Activated CD4-positive, alpha-beta T cell treated with anti-CD3 and anti-CD28 coated beads, Interleukin-2, amount 10 ng/mL, durations not matched to agents 24 days and 14 days (primary cell): ENCODE measurements around the gene SPRR5. TPM values are rescaled to one million over a fixed set of nuclear protein-coding genes. Genes with fewer than 3 reads are reported as not detected.
A peak's percentile ranks its signal among the peaks of the same experiment; 100 is the strongest.

Experiments used
- DNase-seq: peaks from one replicate; pipeline ENCODE4 v3.0.0; 2022
- H3K27ac Mint-ChIP-seq: one replicate; pipeline ENCODE4 v1.8.0; 2022; ENCODE audit warnings: mild to moderate bottlenecking, mixed read lengths
- H3K27me3 Mint-ChIP-seq: one replicate; pipeline ENCODE4 v1.8.0; 2022; ENCODE audit warnings: mixed read lengths
- H3K36me3 Mint-ChIP-seq: one replicate; pipeline ENCODE4 v1.8.0; 2022; ENCODE audit warnings: low read depth, mild to moderate bottlenecking, mixed read lengths
- H3K4me1 Mint-ChIP-seq: one replicate; pipeline ENCODE4 v1.8.0; 2021; ENCODE audit warnings: mixed read lengths
- H3K4me3 Mint-ChIP-seq: one replicate; pipeline ENCODE4 v1.8.0; 2022; ENCODE audit warnings: mild to moderate bottlenecking, moderate library complexity, mixed read lengths
- H3K9me3 Mint-ChIP-seq: one replicate; pipeline ENCODE4 v1.8.0; 2021; ENCODE audit warnings: mixed read lengths
- intact Hi-C: fragments of 100-400 bp; cut with micrococcal nuclease; formaldehyde crosslinking; loops from one replicate; pipeline ENCODE4 v1.15.1; 2023
- total RNA-seq: library from RNA; stranded (reverse); gene quantifications from 2 replicates; pipeline ENCODE4 v1.2.3, GENCODE V29; 2022

The SPRR5 gene
- total RNA-seq, 1 donor from 2014 or later: not detected

GRCh38 chr1:152924191-152924590, 22.8 kb upstream of the SPRR5 start:
- no peak overlapping the region for H3K4me3 Mint-ChIP-seq
- no peaks in the 10 kb centered on the region for H3K27me3 Mint-ChIP-seq
- no peaks in the 10 kb centered on the region for H3K36me3 Mint-ChIP-seq
- H3K27ac Mint-ChIP-seq: no peak overlapping the region
- intact Hi-C loops: no loop called here
- DNase-seq: peak; percentile 51
- no peaks in the 10 kb centered on the region for H3K9me3 Mint-ChIP-seq
- H3K4me1 Mint-ChIP-seq: no peaks in the 10 kb centered on the region

- Mint-ChIP-seq H3K27ac (no peak overlapping the region), H3K27me3 (peaks cover 2% of the 10 kb centered on the region), H3K4me1 (no peaks in the 10 kb centered on the region), H3K4me3 (no peak overlapping the region), H3K36me3 (no peaks in the 10 kb centered on the region), H3K9me3 (no peaks in the 10 kb centered on the region)
- intact Hi-C loops: no loop called here
- DNase-seq: peak; percentile 50
Measured at GRCh38 chr1:152926091-152926490, 20.9 kb upstream of the SPRR5 start.

DNA sequence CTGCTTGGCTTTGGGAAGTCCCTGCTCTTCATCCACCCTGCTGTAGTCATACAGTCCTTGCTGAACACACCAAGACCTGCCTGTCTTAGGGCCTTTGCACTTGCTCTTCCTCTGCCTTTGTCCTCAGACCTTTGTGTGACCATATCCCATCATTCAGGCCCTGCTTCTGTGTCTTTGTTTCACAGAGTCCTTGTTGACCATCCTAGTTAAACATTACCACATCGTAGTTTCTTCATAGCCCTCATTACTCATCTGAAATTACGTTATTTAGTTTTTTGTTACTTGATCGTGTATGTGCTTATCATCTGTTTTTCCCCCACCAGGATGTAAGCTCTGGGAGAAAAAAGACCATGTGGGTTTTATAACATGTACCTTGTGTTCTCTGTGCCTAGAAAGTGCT, 18.3 kb upstream of the SPRR5 start:
- DNase-seq: no peak
- Mint-ChIP-seq H3K27ac (no peak overlapping the region), H3K4me3 (no peak overlapping the region), H3K9me3 (no peaks in the 10 kb centered on the region), H3K36me3 (no peaks in the 10 kb centered on the region), H3K27me3 (peaks cover 2% of the 10 kb centered on the region), H3K4me1 (no peaks in the 10 kb centered on the region)
- intact Hi-C loops: no loop called here

DNA sequence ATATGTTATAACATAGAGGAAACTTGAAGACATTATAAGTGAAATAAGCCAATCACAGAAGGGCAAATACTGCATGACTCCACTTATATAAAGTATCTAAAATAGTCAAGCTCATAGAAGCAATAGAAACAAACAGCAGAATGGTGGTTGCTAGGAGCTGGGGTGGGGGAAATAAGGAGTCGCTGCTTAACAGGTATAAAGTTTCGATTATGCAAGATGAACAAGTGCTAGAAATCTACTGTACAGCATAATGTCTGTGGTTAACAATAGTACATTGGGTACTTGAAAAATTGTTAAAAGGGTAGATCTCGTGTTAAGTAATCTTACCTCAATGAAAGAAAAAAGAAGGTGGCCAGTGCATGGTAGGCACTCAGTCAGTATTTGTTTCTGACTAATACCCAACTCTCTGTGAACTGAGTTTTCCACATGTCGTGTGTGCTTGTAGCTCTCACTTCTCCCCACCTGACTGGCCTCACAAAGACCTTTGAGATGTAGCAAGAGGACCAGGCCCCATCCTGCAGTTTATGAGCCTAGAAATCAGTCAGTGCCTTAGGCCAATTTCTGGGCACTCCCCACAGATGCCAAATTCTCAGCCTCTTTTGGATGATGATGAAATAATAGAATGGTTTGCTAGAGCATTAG, 14.7 kb upstream of the SPRR5 start:
- H3K27ac Mint-ChIP-seq: no peak overlapping the region
- H3K27me3 Mint-ChIP-seq: peaks cover 2% of the 10 kb centered on the region
- intact Hi-C loops: no loop called here
- no peak for DNase-seq
- no peaks in the 10 kb centered on the region for H3K9me3 Mint-ChIP-seq
- H3K4me3 Mint-ChIP-seq: no peak overlapping the region
- no peaks in the 10 kb centered on the region for H3K36me3 Mint-ChIP-seq
- H3K4me1 Mint-ChIP-seq: no peaks in the 10 kb centered on the region

DNA sequence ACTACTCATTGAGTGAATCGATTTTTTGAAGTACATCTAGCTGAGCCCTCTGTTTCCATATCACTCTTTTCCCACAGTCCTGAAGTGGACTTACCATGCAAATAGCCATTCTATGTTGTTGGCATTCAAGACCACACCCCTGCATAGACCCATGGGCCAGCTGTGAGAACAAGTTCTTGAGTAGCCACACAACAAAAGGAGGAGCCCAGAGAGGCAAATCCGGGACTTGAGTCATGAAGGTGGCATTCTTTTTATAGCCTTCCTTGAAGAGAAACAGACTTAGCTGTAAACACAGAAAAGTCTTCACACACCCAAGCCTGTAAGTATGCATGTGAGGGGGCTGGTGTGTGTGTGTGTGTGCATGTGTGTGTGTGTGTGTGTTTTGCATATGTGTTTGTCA, 13.8 kb upstream of the SPRR5 start:
- Mint-ChIP-seq H3K4me3 (no peak overlapping the region), H3K9me3 (no peaks in the 10 kb centered on the region), H3K27ac (no peak overlapping the region), H3K4me1 (no peaks in the 10 kb centered on the region), H3K36me3 (no peaks in the 10 kb centered on the region), H3K27me3 (peaks cover 2% of the 10 kb centered on the region)
- intact Hi-C loops: no loop called here
- DNase-seq: no peak

- H3K9me3 Mint-ChIP-seq: no peaks in the 10 kb centered on the region
- no peak overlapping the region for H3K27ac Mint-ChIP-seq
- H3K4me1 Mint-ChIP-seq: no peaks in the 10 kb centered on the region
- DNase-seq: peak; percentile 22
- no peak overlapping the region for H3K4me3 Mint-ChIP-seq
- H3K27me3 Mint-ChIP-seq: peaks cover 2% of the 10 kb centered on the region
- intact Hi-C loops: no loop called here
- H3K36me3 Mint-ChIP-seq: no peaks in the 10 kb centered on the region
Measured at GRCh38 chr1:152940614-152941013, 6.4 kb upstream of the SPRR5 start.

- no peak overlapping the region for H3K4me3 Mint-ChIP-seq
- peaks cover 2% of the 10 kb centered on the region for H3K27me3 Mint-ChIP-seq
- intact Hi-C loops: no loop called here
- H3K27ac Mint-ChIP-seq: no peak overlapping the region
- peak; percentile 47 for DNase-seq
- H3K4me1 Mint-ChIP-seq: no peaks in the 10 kb centered on the region
- H3K9me3 Mint-ChIP-seq: no peaks in the 10 kb centered on the region
- no peaks in the 10 kb centered on the region for H3K36me3 Mint-ChIP-seq
Measured at GRCh38 chr1:152941037-152941711, 5.8 kb upstream of the SPRR5 start.

GRCh38 chr1:152942161-152942560, 4.8 kb upstream of the SPRR5 start:
- intact Hi-C loops: no loop called here
- H3K9me3 Mint-ChIP-seq: no peaks in the 10 kb centered on the region
- H3K4me3 Mint-ChIP-seq: no peak overlapping the region
- H3K27me3 Mint-ChIP-seq: peaks cover 2% of the 10 kb centered on the region
- no peak overlapping the region for H3K27ac Mint-ChIP-seq
- DNase-seq: no peak
- no peaks in the 10 kb centered on the region for H3K36me3 Mint-ChIP-seq
- H3K4me1 Mint-ChIP-seq: no peaks in the 10 kb centered on the region

DNA sequence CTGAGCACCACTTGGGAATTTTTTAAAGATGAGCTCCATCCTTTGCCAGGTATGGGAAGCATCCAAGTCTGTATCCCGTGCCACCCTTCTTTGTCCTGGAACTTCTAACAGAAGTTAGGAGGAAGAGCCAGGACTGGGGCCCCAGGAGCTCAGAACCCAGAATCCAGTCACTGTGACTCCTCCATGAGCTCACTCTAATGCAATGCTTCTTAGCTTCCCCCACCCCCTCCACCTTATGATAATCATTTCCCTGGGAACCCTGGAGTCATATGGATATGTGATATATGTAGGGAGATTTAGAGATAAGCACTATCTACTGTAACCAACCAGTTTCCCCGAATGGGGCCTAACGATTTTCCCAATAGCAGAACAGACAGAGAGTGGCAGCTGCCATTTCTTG, 758 bp upstream of the SPRR5 start:
- intact Hi-C loops: no loop called here
- Mint-ChIP-seq H3K9me3 (no peaks in the 10 kb centered on the region), H3K27ac (no peak overlapping the region), H3K4me3 (no peak overlapping the region), H3K4me1 (no peaks in the 10 kb centered on the region), H3K27me3 (peaks cover 2% of the 10 kb centered on the region), H3K36me3 (no peaks in the 10 kb centered on the region)
- DNase-seq: no peak

DNA sequence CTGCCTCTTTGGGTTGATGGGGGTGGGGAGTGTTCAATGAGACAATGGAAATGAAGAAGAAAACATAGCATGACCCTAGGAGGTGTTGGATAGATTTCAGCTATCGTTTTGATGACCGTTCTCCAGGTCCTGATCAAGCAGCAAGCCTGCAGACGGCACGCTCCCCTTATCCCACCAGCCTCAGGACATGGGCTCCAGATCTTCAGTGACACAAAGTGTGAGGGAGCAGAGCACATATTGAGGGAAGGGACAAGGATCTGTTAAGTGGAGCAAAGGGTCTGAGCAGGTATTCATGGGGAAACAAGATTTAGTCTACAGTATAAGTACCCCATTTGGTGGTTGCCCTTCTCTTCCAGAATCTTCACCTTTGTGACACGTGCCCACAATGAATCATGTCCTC, 4.7 kb downstream of the SPRR5 start:
- H3K9me3 Mint-ChIP-seq: no peaks in the 10 kb centered on the region
- H3K4me1 Mint-ChIP-seq: peaks cover 2% of the 10 kb centered on the region
- no peaks in the 10 kb centered on the region for H3K36me3 Mint-ChIP-seq
- H3K27me3 Mint-ChIP-seq: no peaks in the 10 kb centered on the region
- DNase-seq: no peak
- H3K27ac Mint-ChIP-seq: no peak overlapping the region
- no peak overlapping the region for H3K4me3 Mint-ChIP-seq
- intact Hi-C loops: no loop called here

GRCh38 chr1:152953761-152954160, 6.8 kb downstream of the SPRR5 start:
- Mint-ChIP-seq H3K4me3 (no peak overlapping the region), H3K4me1 (peaks cover 2% of the 10 kb centered on the region), H3K9me3 (no peaks in the 10 kb centered on the region), H3K27me3 (no peaks in the 10 kb centered on the region), H3K27ac (no peak overlapping the region), H3K36me3 (no peaks in the 10 kb centered on the region)
- intact Hi-C loops: no loop called here
- no peak for DNase-seq

GRCh38 chr1:152954436-152954835, 7.4 kb downstream of the SPRR5 start:
- no peak overlapping the region for H3K27ac Mint-ChIP-seq
- peaks cover 2% of the 10 kb centered on the region for H3K4me1 Mint-ChIP-seq
- H3K4me3 Mint-ChIP-seq: no peak overlapping the region
- H3K36me3 Mint-ChIP-seq: no peaks in the 10 kb centered on the region
- no peak for DNase-seq
- intact Hi-C loops: no loop called here
- no peaks in the 10 kb centered on the region for H3K9me3 Mint-ChIP-seq
- H3K27me3 Mint-ChIP-seq: no peaks in the 10 kb centered on the region

GRCh38 chr1:152957561-152957960, 10.6 kb downstream of the SPRR5 start:
- no peak for DNase-seq
- H3K36me3 Mint-ChIP-seq: no peaks in the 10 kb centered on the region
- intact Hi-C loops: no loop called here
- H3K27ac Mint-ChIP-seq: no peak overlapping the region
- H3K9me3 Mint-ChIP-seq: no peaks in the 10 kb centered on the region
- peaks cover 2% of the 10 kb centered on the region for H3K4me1 Mint-ChIP-seq
- no peak overlapping the region for H3K4me3 Mint-ChIP-seq
- H3K27me3 Mint-ChIP-seq: no peaks in the 10 kb centered on the region

- Mint-ChIP-seq H3K4me3 (no peak overlapping the region), H3K9me3 (no peaks in the 10 kb centered on the region), H3K27me3 (peaks cover 2% of the 10 kb centered on the region), H3K36me3 (no peaks in the 10 kb centered on the region), H3K27ac (no peak overlapping the region), H3K4me1 (peaks cover 2% of the 10 kb centered on the region)
- intact Hi-C loops: no loop called here
- no peak for DNase-seq
Measured at GRCh38 chr1:152959273-152959672, 12.3 kb downstream of the SPRR5 start.
